Measurements from ENCODE around the gene DCTPP1.
A peak's percentile ranks its signal among the peaks of the same experiment; 100 is the strongest.

The DCTPP1 gene

GRCh38 chr16:30428055-30428454, 1.8 kb downstream of the DCTPP1 start:
- TF ChIP-seq ZFP3 (tag by site-specific recombination; IDR thresholded peaks at IDR 0.05; ENCODE audit: low read depth) (no peak), ZBTB6 (tag by site-specific recombination; IDR thresholded peaks at IDR 0.05) (no peak), ZXDB (tag by site-specific recombination; IDR thresholded peaks at IDR 0.05) (no peak), ZNF24 (tag by site-specific recombination; IDR thresholded peaks at IDR 0.05) (no peak), ZSCAN18 (tag by site-specific recombination; IDR thresholded peaks at IDR 0.05) (no peak), ZBTB11 (tag by site-specific recombination; conservative IDR thresholded peaks at IDR 0.05; ENCODE audit: low read depth) (no peak), ZBTB21 (tag by site-specific recombination; IDR thresholded peaks at IDR 0.05) (no peak), ZBTB8A (tag by site-specific recombination; IDR thresholded peaks at IDR 0.05) (no peak), ZNF174 (tag by site-specific recombination; IDR thresholded peaks at IDR 0.05) (no peak), RBAK (tag by site-specific recombination; IDR thresholded peaks at IDR 0.05) (no peak)
- POLR2A ChIA-PET, result interaction anchor here (2.8 kb wide), 1 partner anchor 10 kb away, joined by 12 read pairs; no protein-coding TSS in a partner anchor
- Histone ChIP-seq H3K4me3 (ENCODE audit: low read depth, low read length) (no peak overlapping the region), H3K36me3 (ENCODE audit: control insufficient read depth in 2 of 2, insufficient read depth in 1 of 2, low read length in 2 of 2) (peaks cover 18 to 42% of the 10 kb centered on the region in 2 experiments; a peak in 2 of 3 replicates), H3K27ac (ENCODE audit: extremely low read depth, low read depth, low read length) (no peak overlapping the region), H3K9me3 (ENCODE audit: control insufficient read depth, insufficient read depth, low read depth, low read length) (no peaks in the 10 kb centered on the region), H3K4me1 (ENCODE audit: control insufficient read depth, insufficient read depth, low read length) (no peaks in the 10 kb centered on the region)
- CTCF ChIA-PET, result interaction anchor here (1.0 kb wide), 1 partner anchor 9 kb away, joined by 3 read pairs; no protein-coding TSS in a partner anchor

- no peak overlapping the region for H3K4me3 ChIP-seq (ENCODE audit: low read depth, low read length)
- H3K4me1 ChIP-seq (ENCODE audit: control insufficient read depth, insufficient read depth, low read length), result peaks cover 12% of the 10 kb centered on the region
- TF ChIP-seq ZNF600 (tag by site-specific recombination; IDR thresholded peaks at IDR 0.05) (no peak), PRDM1 (tag by site-specific recombination; IDR thresholded peaks at IDR 0.05) (peak; percentile 99)
- H3K27ac ChIP-seq (ENCODE audit: extremely low read depth, low read depth, low read length), result no peak overlapping the region
- no peaks in the 10 kb centered on the region for H3K9me3 ChIP-seq (ENCODE audit: control insufficient read depth, insufficient read depth, low read depth, low read length)
- ChIA-PET POLR2A (interaction anchor here (1.0 to 1.6 kb wide), 2 partner anchors 9 to 59 kb away, joined by 3 to 4 read pairs; partner anchors contain the start of gene DCTPP1), CTCF (interaction anchor here (0.5 to 2.7 kb wide), 4 partner anchors 9 to 209 kb away, joined by 3 to 13 read pairs (median 4); partner anchors contain the start of gene DCTPP1)
- peaks cover 39 to 89% of the 10 kb centered on the region in 2 experiments; a peak in 2 of 3 replicates for H3K36me3 ChIP-seq (ENCODE audit: control insufficient read depth in 2 of 2, insufficient read depth in 1 of 2, low read length in 2 of 2)
Measured at GRCh38 chr16:30421010-30421409, 8.8 kb downstream of the DCTPP1 start.

GRCh38 chr16:30418350-30419181, 11.3 kb downstream of the DCTPP1 start:
- ChIA-PET POLR2A (interaction anchor here (0.6 to 2.8 kb wide), 35 partner anchors 8 to 400 kb away, joined by 3 to 64 read pairs (median 5); partner anchors contain the start of genes ALDOA, CD2BP2, DCTPP1 and FBRS), CTCF (interaction anchor here (0.7 to 2.7 kb wide), 12 partner anchors 8 to 376 kb away, joined by 3 to 15 read pairs (median 4); partner anchors contain the start of genes DCTPP1 and ZNF771)
- Histone ChIP-seq H3K27ac (ENCODE audit: extremely low read depth, low read depth, low read length) (peak overlapping the region; percentile 85), H3K9me3 (ENCODE audit: control insufficient read depth, insufficient read depth, low read depth, low read length) (no peaks in the 10 kb centered on the region), H3K4me1 (ENCODE audit: control insufficient read depth, insufficient read depth, low read length) (peaks cover 12% of the 10 kb centered on the region), H3K4me3 (ENCODE audit: low read depth, low read length) (peak overlapping the region; percentile 37), H3K36me3 (ENCODE audit: control insufficient read depth in 2 of 2, insufficient read depth in 1 of 2, low read length in 2 of 2) (peaks cover 41 to 81% of the 10 kb centered on the region in 2 experiments; a peak in 2 of 3 replicates)
- no peak for TF ChIP-seq MZF1 (tag by site-specific recombination; IDR thresholded peaks at IDR 0.05; ENCODE audit: borderline replicate concordance)
- no peak for TF ChIP-seq ZNF302 (tag by site-specific recombination; IDR thresholded peaks at IDR 0.05; ENCODE audit: low read depth)
- no peak for TF ChIP-seq ZNF449 (tag by site-specific recombination; IDR thresholded peaks at IDR 0.05)
- TF ChIP-seq ZNF544 (tag by site-specific recombination; IDR thresholded peaks at IDR 0.05), result no peak
- no peak for TF ChIP-seq SP7 (tag by site-specific recombination; IDR thresholded peaks at IDR 0.05)
- no peak for TF ChIP-seq ZNF121 (tag by site-specific recombination; IDR thresholded peaks at IDR 0.05)
- TF ChIP-seq HOXA7 (CRISPR knock-in tag; IDR thresholded peaks at IDR 0.05; ENCODE audit: borderline replicate concordance), result no peak
- TF ChIP-seq ZNF513 (tag by site-specific recombination; IDR thresholded peaks at IDR 0.05), result no peak
- TF ChIP-seq BCL11A (tag by site-specific recombination; IDR thresholded peaks at IDR 0.05; ENCODE audit: low read depth), result no peak; the same call in 1 of the 2 replicates
